GM23338 (cell line): ENCODE data around the gene GADD45A. TPM values are rescaled to one million over a fixed set of nuclear protein-coding genes. Genes with fewer than 3 reads are reported as not detected.

ENCODE experiments used
- ATAC-seq: fragments of 200-7000 bp; cut with Tn5 transposase; 3 replicates; pipeline ENCODE4 v1.9.1; 2020
- DNase-seq: peaks from one replicate; pipeline ENCODE4 v3.0.0-alpha.2; 2015; ENCODE audit warnings: low spot score
- H2AFZ ChIP-seq: fragments of 200-600 bp; sonication (generic); 2 replicates; pipeline ENCODE4 v1.8.0; 2016; ENCODE audit warnings: antibody characterized with exemption, mild to moderate bottlenecking, moderate library complexity
- H3F3A ChIP-seq: fragments of 200-600 bp; sonication (generic); replicated peaks from 2 replicates; pipeline ENCODE4 v1.8.0; 2017; ENCODE audit warnings: antibody characterized with exemption, mixed run types, low read depth
- H3K27ac ChIP-seq: fragments of 200-600 bp; sonication (generic); 2 replicates; pipeline ENCODE4 v1.6.1; 2016; ENCODE audit warnings: low read depth
- H3K27me3 ChIP-seq: fragments of 200-600 bp; sonication (generic); 2 replicates; pipeline ENCODE4 v1.8.0; 2016; ENCODE audit warnings: mild to moderate bottlenecking, mixed run types, moderate library complexity; ENCODE audit not compliant: insufficient read depth
- H3K36me3 ChIP-seq: fragments of 200-600 bp; sonication (generic); 2 replicates; pipeline ENCODE4 v1.8.0; 2016; ENCODE audit warnings: mild to moderate bottlenecking; ENCODE audit not compliant: insufficient read depth
- H3K4me1 ChIP-seq: fragments of 200-600 bp; sonication (generic); 2 replicates; pipeline ENCODE4 v1.8.0; 2016; ENCODE audit warnings: mild to moderate bottlenecking, moderate library complexity; ENCODE audit not compliant: insufficient read depth
- H3K4me2 ChIP-seq: fragments of 200-600 bp; sonication (generic); 2 replicates; pipeline ENCODE4 v1.7.1; 2017; ENCODE audit warnings: mixed run types
- H3K4me3 ChIP-seq: fragments of 200-600 bp; sonication (generic); 2 replicates; pipeline ENCODE4 v1.6.1; 2016; ENCODE audit warnings: mixed run types
- H3K79me2 ChIP-seq: fragments of 200-600 bp; sonication (generic); replicated peaks from 2 replicates; pipeline ENCODE4 v1.8.0; 2017; ENCODE audit warnings: mild to moderate bottlenecking; ENCODE audit not compliant: insufficient read depth
- H3K9me2 ChIP-seq: fragments of 200-600 bp; sonication (generic); 2 replicates; pipeline ENCODE4 v1.8.0; 2017; ENCODE audit not compliant: insufficient read depth
- H4K20me1 ChIP-seq: fragments of 200-600 bp; sonication (generic); replicated peaks from 2 replicates; pipeline ENCODE4 v1.8.0; 2017; ENCODE audit warnings: mild to moderate bottlenecking; ENCODE audit not compliant: insufficient read depth
- H3K27ac Mint-ChIP-seq: 2 replicates; pipeline ENCODE4 v1.8.0; 2020; ENCODE audit warnings: inconsistent platforms, mild to moderate bottlenecking, moderate library complexity, mixed read lengths
- H3K27me3 Mint-ChIP-seq: 3 replicates; pipeline ENCODE4 v1.8.0; 2022; ENCODE audit warnings: low read depth, mild to moderate bottlenecking, moderate library complexity, mixed read lengths, inconsistent platforms; ENCODE audit not compliant: insufficient read depth, poor library complexity
- H3K36me3 Mint-ChIP-seq: 3 replicates; pipeline ENCODE4 v1.8.0; 2021; ENCODE audit warnings: low read depth, mild to moderate bottlenecking, inconsistent platforms, moderate library complexity, mixed read lengths
- H3K4me1 Mint-ChIP-seq: 3 replicates; pipeline ENCODE4 v1.8.0; 2020; ENCODE audit warnings: mild to moderate bottlenecking, inconsistent platforms, mixed read lengths
- H3K4me3 Mint-ChIP-seq: 3 replicates; pipeline ENCODE4 v1.8.0; 2021; ENCODE audit warnings: moderate library complexity, mild to moderate bottlenecking, inconsistent platforms, mixed read lengths
- H3K9me3 Mint-ChIP-seq: 3 replicates; pipeline ENCODE4 v1.8.0; 2020; ENCODE audit warnings: moderate library complexity, mild to moderate bottlenecking, inconsistent platforms, mixed read lengths
- CREB1 ChIP-seq: fragments of 250-450 bp; sonication (Bioruptor Pico); IDR thresholded peaks from 2 replicates; pipeline ENCODE4 v1.5.0; 2020; ENCODE audit warnings: low read depth, mild to moderate bottlenecking, moderate library complexity
- EZH2 ChIP-seq: fragments of 200-600 bp; sonication (generic); IDR thresholded peaks from one replicate; pipeline ENCODE4 v1.8.0; 2017; ENCODE audit warnings: antibody characterized with exemption, mild to moderate bottlenecking, low read depth; ENCODE audit not compliant: unreplicated experiment
- NANOG ChIP-seq: IDR thresholded peaks from 2 replicates; pipeline ENCODE4 v1.6.1; 2016; ENCODE audit warnings: antibody characterized with exemption, borderline replicate concordance
- POLR2AphosphoS5 ChIP-seq: IDR thresholded peaks from 2 replicates; pipeline ENCODE4 v1.6.1; 2016; ENCODE audit warnings: antibody characterized with exemption, low read depth
- REST ChIP-seq: IDR thresholded peaks from one replicate; pipeline ENCODE4 v1.6.1; 2018; ENCODE audit warnings: antibody characterized with exemption; ENCODE audit not compliant: unreplicated experiment
- ZNF114 ChIP-seq: fragments of 250-450 bp; sonication (Bioruptor Pico); IDR thresholded peaks from 2 replicates; pipeline ENCODE4 v1.5.0; 2020; ENCODE audit warnings: mild to moderate bottlenecking, moderate library complexity
- ZNF462 ChIP-seq: fragments of 250-450 bp; sonication (Bioruptor Pico); IDR thresholded peaks from 2 replicates; pipeline ENCODE4 v1.5.0; 2020; ENCODE audit warnings: mild to moderate bottlenecking, moderate library complexity
- polyA plus RNA-seq: library from polyadenylated mRNA; unstranded; fragments of >200 nt; fragmentation: Nextera tagmentation; extraction: Ambion mirVana; gene quantifications from 2 replicates; pipeline ENCODE4 v1.2.1, GENCODE V29; 2016
- total RNA-seq: library from RNA; depleted of rRNA; stranded (reverse); fragments of >200 nt; shearing (Covaris generic); gene quantifications from 2 replicates; pipeline ENCODE4 v1.2.3, GENCODE V29; 2014

Gene GADD45A
- total and polyA plus RNA-seq, 2 experiments from 2014 or later, result 25.9 to 39.5 TPM

- no peak for TF ChIP-seq ZNF462 (CRISPR knock-in tag)
- TF ChIP-seq NANOG, result no peak
Observed at GRCh38 chr1:67673468-67674201, 11.4 kb upstream of the GADD45A start (continued).

DNA sequence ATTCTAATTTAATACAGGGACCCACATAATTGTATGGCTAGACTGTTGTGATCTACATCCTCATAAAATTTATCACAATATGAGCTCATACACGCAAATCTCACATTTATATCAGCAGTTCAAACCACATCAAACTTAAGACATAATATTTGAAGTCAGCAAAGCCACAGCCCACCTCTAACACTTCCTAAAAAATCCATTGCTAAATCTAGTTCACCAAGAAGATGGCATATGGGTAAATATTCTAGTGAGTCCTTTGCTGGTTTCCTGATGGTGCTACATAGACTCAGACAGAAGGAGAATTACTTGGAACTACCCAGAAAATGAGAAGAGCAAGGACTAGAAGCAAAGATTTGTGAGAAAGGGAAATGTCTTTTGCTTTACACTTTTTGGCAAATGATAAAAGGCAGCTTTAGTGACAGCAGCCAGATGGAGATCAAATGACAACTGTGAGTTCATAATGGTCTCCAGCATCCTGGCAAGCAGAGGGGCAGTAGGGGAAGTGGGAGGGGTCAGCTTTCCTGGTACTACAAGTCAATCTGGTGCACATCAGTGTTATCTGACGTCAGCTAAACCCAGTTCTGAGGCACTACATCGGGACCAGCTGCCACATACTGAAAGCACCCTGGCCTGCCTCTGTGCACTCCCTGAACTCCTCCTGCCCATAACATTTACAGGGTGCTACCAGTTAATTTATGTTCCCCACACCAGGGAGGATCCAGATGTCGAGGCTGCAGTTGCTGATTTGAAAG lies 10.6 kb upstream of the GADD45A start:
- H4K20me1 ChIP-seq, result no peaks in the 10 kb centered on the region
- H3K4me3 Mint-ChIP-seq, result no peak overlapping the region
- H3K79me2 ChIP-seq, result no peaks in the 10 kb centered on the region
- H3K4me1 ChIP-seq, result 0 out of 2 replicates have a peak, but pooled peaks cover 8% of the 10 kb centered on the region
- H3F3A ChIP-seq, result no peaks in the 10 kb centered on the region
- H3K4me1 Mint-ChIP-seq, result peaks cover 8% of the 10 kb centered on the region
- H3K4me2 ChIP-seq, result no peak overlapping the region
- no peaks in the 10 kb centered on the region for H3K36me3 Mint-ChIP-seq
- peak; percentile 31 for DNase-seq
- no peak overlapping the region for H3K4me3 ChIP-seq
- H3K36me3 ChIP-seq, result no peaks in the 10 kb centered on the region
- no peaks in the 10 kb centered on the region for H3K27me3 ChIP-seq
- peak; percentile 54; the same call in 2 of the 3 replicates for ATAC-seq
- no peaks in the 10 kb centered on the region for H3K9me2 ChIP-seq
- H3K27ac ChIP-seq, result no peak overlapping the region
- TF ChIP-seq CREB1 (CRISPR knock-in tag) (no peak), ZNF114 (no peak), EZH2 (no peak), REST (no peak), POLR2AphosphoS5 (no peak)
- H2AFZ ChIP-seq, result peak overlapping the region; percentile 43; the same call in 1 of the 2 replicates
- no peaks in the 10 kb centered on the region for H3K9me3 Mint-ChIP-seq
- H3K27me3 Mint-ChIP-seq, result peaks cover 4% of the 10 kb centered on the region
- no peak overlapping the region for H3K27ac Mint-ChIP-seq
